ENCODE results near the gene THEMIS2. TPM values are rescaled to one million over a fixed set of nuclear protein-coding genes. Genes with fewer than 3 reads are reported as not detected.
A peak's percentile ranks its signal among the peaks of the same experiment; 100 is the strongest.

The THEMIS2 gene
- polyA plus RNA-seq, 1 donor (not counting 4 experiments of a cell fraction or from before 2014, with no cell fraction given): 1.3 TPM

GRCh38 chr1:27858072-27858948, 14.0 kb upstream of the THEMIS2 start:
- Histone ChIP-seq H3K4me2 (ENCODE audit: control insufficient read depth, extremely low read depth, insufficient read depth, low read depth, low read length) (peak overlapping the region; percentile 66), H3K27ac (ENCODE audit: control insufficient read depth, insufficient read depth, low read length) (no peak overlapping the region), H3K27me3 (ENCODE audit: control insufficient read depth, extremely low read depth, insufficient read depth, low read length) (no peaks in the 10 kb centered on the region), H3K79me2 (ENCODE audit: control insufficient read depth, insufficient read depth, low read length) (no peaks in the 10 kb centered on the region), H3K9me3 (ENCODE audit: control insufficient read depth, low read depth, low read length) (no peaks in the 10 kb centered on the region), H4K20me1 (ENCODE audit: control insufficient read depth, extremely low read depth, insufficient read depth, low read length) (no peaks in the 10 kb centered on the region), H3K36me3 (ENCODE audit: control insufficient read depth in 2 of 2, extremely low read depth in 1 of 2, insufficient read depth in 2 of 2, low read length in 2 of 2) (no peaks in the 10 kb centered on the region), H3K9me1 (ENCODE audit: control insufficient read depth, extremely low read depth, insufficient read depth, low read length) (no peaks in the 10 kb centered on the region), H3K4me3 (ENCODE audit: control insufficient read depth in 2 of 3, extremely low read depth in 1 of 3, insufficient read depth in 2 of 3, low read depth in 1 of 3, low read length in 3 of 3) (no peak overlapping the region), H2AFZ (ENCODE audit: control insufficient read depth, low read length) (peak overlapping the region; percentile 22), H3K4me1 (ENCODE audit: control insufficient read depth, extremely low read depth, insufficient read depth, low read length) (peaks cover 13% of the 10 kb centered on the region), H3K9ac (ENCODE audit: control insufficient read depth, extremely low read depth, insufficient read depth, low read length) (no peak overlapping the region)
- FAIRE-seq: peak; percentile 44
- peak; percentile 21 for DNase-seq (ENCODE audit: low read depth, low spot score)
- TF ChIP-seq CTCF (optimal IDR thresholded peaks at IDR 0.05 in 1 of 3, IDR thresholded peaks at IDR 0.05 in 1 of 3, conservative IDR thresholded peaks at IDR 0.05 in 1 of 3; ENCODE audit: extremely low read depth in 1 of 3, insufficient read depth in 2 of 3, low read length in 3 of 3) (peak; percentile 96 to 100 (median 98)), EZH2 (IDR thresholded peaks at IDR 0.05; ENCODE audit: low read length) (no peak)
- dilution Hi-C loops (cut with MboI; ENCODE audit: extremely low pct_ligation_motif_present, low sequenced_read_pairs): no loop called here

GRCh38 chr1:27858949-27859576, 13.3 kb upstream of the THEMIS2 start:
- H3K79me2 ChIP-seq (ENCODE audit: control insufficient read depth, insufficient read depth, low read length): no peaks in the 10 kb centered on the region
- no peak overlapping the region for H3K27ac ChIP-seq (ENCODE audit: control insufficient read depth, insufficient read depth, low read length)
- H3K4me1 ChIP-seq (ENCODE audit: control insufficient read depth, extremely low read depth, insufficient read depth, low read length): peaks cover 17% of the 10 kb centered on the region
- dilution Hi-C loops (cut with MboI; ENCODE audit: extremely low pct_ligation_motif_present, low sequenced_read_pairs): no loop called here
- FAIRE-seq: no peak
- H3K9ac ChIP-seq (ENCODE audit: control insufficient read depth, extremely low read depth, insufficient read depth, low read length): no peak overlapping the region
- H2AFZ ChIP-seq (ENCODE audit: control insufficient read depth, low read length): no peak overlapping the region
- no peaks in the 10 kb centered on the region for H3K9me3 ChIP-seq (ENCODE audit: control insufficient read depth, low read depth, low read length)
- no peaks in the 10 kb centered on the region for H4K20me1 ChIP-seq (ENCODE audit: control insufficient read depth, extremely low read depth, insufficient read depth, low read length)
- H3K36me3 ChIP-seq (ENCODE audit: control insufficient read depth in 2 of 2, extremely low read depth in 1 of 2, insufficient read depth in 2 of 2, low read length in 2 of 2): no peaks in the 10 kb centered on the region
- H3K4me2 ChIP-seq (ENCODE audit: control insufficient read depth, extremely low read depth, insufficient read depth, low read depth, low read length): no peak overlapping the region
- no peaks in the 10 kb centered on the region for H3K27me3 ChIP-seq (ENCODE audit: control insufficient read depth, extremely low read depth, insufficient read depth, low read length)
- H3K9me1 ChIP-seq (ENCODE audit: control insufficient read depth, extremely low read depth, insufficient read depth, low read length): no peaks in the 10 kb centered on the region
- H3K4me3 ChIP-seq (ENCODE audit: control insufficient read depth in 2 of 3, extremely low read depth in 1 of 3, insufficient read depth in 2 of 3, low read depth in 1 of 3, low read length in 3 of 3): no peak overlapping the region
- TF ChIP-seq EZH2 (IDR thresholded peaks at IDR 0.05; ENCODE audit: low read length): no peak
- no peak for TF ChIP-seq CTCF (optimal IDR thresholded peaks at IDR 0.05 in 1 of 3, IDR thresholded peaks at IDR 0.05 in 1 of 3, conservative IDR thresholded peaks at IDR 0.05 in 1 of 3; ENCODE audit: extremely low read depth in 1 of 3, insufficient read depth in 2 of 3, low read length in 3 of 3)
- no peak for DNase-seq (ENCODE audit: low read depth, low spot score)
